Astrocyte (in vitro differentiated cells and primary cell): ENCODE measurements around the gene TAF6. TPM values are rescaled to one million over a fixed set of nuclear protein-coding genes. Genes with fewer than 3 reads are reported as not detected.
"Not testable (repeated sequence)": the region's sequence is repeated elsewhere in the genome, so short reads cannot be mapped to it uniquely, and the experiment has no call there.

ENCODE experiments used
- DNase-seq: peaks from one replicate; pipeline ENCODE4 v3.0.0-alpha.2; 2010; ENCODE audit warnings: low read depth
- FAIRE-seq: peaks from 2 replicates; lab custom pipeline; 2011; peaks lifted over from hg19 to GRCh38; lab: Jason Lieb, UNC
- H2AFZ ChIP-seq: 2 replicates; pipeline ENCODE4 v1.6.0; 2012; ENCODE audit warnings: low read depth, low read length, inconsistent platforms
- H3K27ac ChIP-seq: 2 replicates; pipeline ENCODE4 v1.5.1; 2011; ENCODE audit warnings: low read depth, low read length, inconsistent platforms
- H3K27me3 ChIP-seq: 2 replicates; pipeline ENCODE4 v1.6.0; 2011; ENCODE audit warnings: low read length, inconsistent platforms; ENCODE audit not compliant: insufficient read depth
- H3K36me3 ChIP-seq: 2 replicates; pipeline ENCODE4 v1.5.1; 2011; ENCODE audit warnings: low read length, inconsistent platforms; ENCODE audit not compliant: insufficient read depth
- H3K4me1 ChIP-seq: 2 replicates; pipeline ENCODE4 v1.5.1; 2011; ENCODE audit warnings: low read length, inconsistent platforms; ENCODE audit not compliant: insufficient read depth
- H3K4me2 ChIP-seq: 2 replicates; pipeline ENCODE4 v1.6.0; 2012; ENCODE audit warnings: low read length, inconsistent platforms
- H3K4me3 ChIP-seq: 2 replicates; pipeline ENCODE4 v1.5.1; 2011; ENCODE audit warnings: low read depth, mild to moderate bottlenecking, low read length, inconsistent platforms; ENCODE audit not compliant: insufficient read depth
- H3K79me2 ChIP-seq: 2 replicates; pipeline ENCODE4 v1.6.0; 2012; ENCODE audit warnings: mild to moderate bottlenecking, low read length, inconsistent platforms; ENCODE audit not compliant: insufficient read depth
- H3K9ac ChIP-seq: 2 replicates; pipeline ENCODE4 v1.6.0; 2012; ENCODE audit warnings: mild to moderate bottlenecking, low read length, inconsistent platforms
- H3K9me3 ChIP-seq: 2 replicates; pipeline ENCODE4 v1.5.1; 2012; ENCODE audit warnings: low read depth, mild to moderate bottlenecking, low read length, inconsistent platforms; ENCODE audit not compliant: insufficient read depth
- H4K20me1 ChIP-seq: 2 replicates; pipeline ENCODE4 v1.6.0; 2012; ENCODE audit warnings: low read length, inconsistent platforms; ENCODE audit not compliant: insufficient read depth
- H3K27ac Mint-ChIP-seq: one replicate; pipeline ENCODE4 v1.8.0; 2021; ENCODE audit warnings: mild to moderate bottlenecking, mixed read lengths; ENCODE audit not compliant: unreplicated experiment
- H3K27me3 Mint-ChIP-seq: one replicate; pipeline ENCODE4 v1.8.0; 2021; ENCODE audit warnings: low read depth, mixed read lengths; ENCODE audit not compliant: unreplicated experiment
- H3K36me3 Mint-ChIP-seq: one replicate; pipeline ENCODE4 v1.8.0; 2021; ENCODE audit warnings: low read depth, mixed read lengths; ENCODE audit not compliant: unreplicated experiment
- H3K4me1 Mint-ChIP-seq: one replicate; pipeline ENCODE4 v1.8.0; 2021; ENCODE audit warnings: low read depth, mixed read lengths; ENCODE audit not compliant: unreplicated experiment
- H3K4me3 Mint-ChIP-seq: one replicate; pipeline ENCODE4 v1.8.0; 2021; ENCODE audit warnings: mild to moderate bottlenecking, moderate library complexity, mixed read lengths; ENCODE audit not compliant: unreplicated experiment
- H3K9me3 Mint-ChIP-seq: one replicate; pipeline ENCODE4 v1.8.0; 2021; ENCODE audit warnings: mild to moderate bottlenecking, mixed read lengths; ENCODE audit not compliant: unreplicated experiment
- CTCF ChIP-seq: IDR thresholded peaks from 2 replicates; pipeline ENCODE4 v1.5.1; 2011; ENCODE audit warnings: low read depth, mild to moderate bottlenecking, inconsistent platforms, low read length, moderate library complexity; ENCODE audit not compliant: insufficient read depth
- EZH2 ChIP-seq: IDR thresholded peaks from 2 replicates; pipeline ENCODE4 v1.6.1; 2012; ENCODE audit warnings: mild to moderate bottlenecking, low read length, inconsistent platforms; ENCODE audit not compliant: insufficient read depth
- total RNA-seq: library from RNA; stranded (reverse); gene quantifications from 2 replicates; pipeline ENCODE4 v1.2.1, GENCODE V29; 2021

TAF6 gene
- total RNA-seq, 1 donor from 2014 or later, result 47.0 TPM

GRCh38 chr7:100132697-100133151 lies 13.6 kb upstream of the TAF6 start:
- Histone ChIP-seq H3K27ac (no peak overlapping the region), H3K9me3 (no peaks in the 10 kb centered on the region), H3K4me2 (no peak overlapping the region), H3K9ac (no peak overlapping the region), H3K4me3 (no peak overlapping the region), H2AFZ (no peak overlapping the region), H3K4me1 (peaks cover 12% of the 10 kb centered on the region), H3K36me3 (no peaks in the 10 kb centered on the region), H3K79me2 (no peaks in the 10 kb centered on the region), H4K20me1 (no peaks in the 10 kb centered on the region), H3K27me3 (peaks cover 2% of the 10 kb centered on the region)
- H3K27me3 Mint-ChIP-seq, result peaks cover 12% of the 10 kb centered on the region
- FAIRE-seq (no peak), DNase-seq (no peak)
- H3K4me1 Mint-ChIP-seq, result no peaks in the 10 kb centered on the region
- H3K36me3 Mint-ChIP-seq, result no peaks in the 10 kb centered on the region
- H3K9me3 Mint-ChIP-seq, result no peaks in the 10 kb centered on the region
- H3K27ac Mint-ChIP-seq, result no peak overlapping the region
- peak; percentile 87 for TF ChIP-seq CTCF
- no peak for TF ChIP-seq EZH2
- H3K4me3 Mint-ChIP-seq, result no peak overlapping the region

GRCh38 chr7:100132126-100132525 lies 13.0 kb upstream of the TAF6 start:
- Mint-ChIP-seq H3K9me3 (no peaks in the 10 kb centered on the region), H3K4me1 (no peaks in the 10 kb centered on the region), H3K27me3 (peaks cover 12% of the 10 kb centered on the region), H3K27ac (no peak overlapping the region), H3K36me3 (no peaks in the 10 kb centered on the region), H3K4me3 (no peak overlapping the region)
- Histone ChIP-seq H3K4me2 (no peak overlapping the region), H3K9ac (no peak overlapping the region), H4K20me1 (no peaks in the 10 kb centered on the region), H2AFZ (no peak overlapping the region), H3K36me3 (no peaks in the 10 kb centered on the region), H3K27ac (no peak overlapping the region), H3K27me3 (peaks cover 2% of the 10 kb centered on the region), H3K4me3 (no peak overlapping the region), H3K9me3 (no peaks in the 10 kb centered on the region), H3K4me1 (peaks cover 14% of the 10 kb centered on the region), H3K79me2 (no peaks in the 10 kb centered on the region)
- TF ChIP-seq EZH2 (no peak), CTCF (no peak)
- DNase-seq (no peak), FAIRE-seq (no peak)

- peaks cover 2% of the 10 kb centered on the region for H3K27me3 ChIP-seq
- H3K4me1 ChIP-seq, result peaks cover 19% of the 10 kb centered on the region
- DNase-seq (no peak), FAIRE-seq (no peak)
- H3K79me2 ChIP-seq, result peaks cover 5% of the 10 kb centered on the region
- no peak overlapping the region for H3K4me3 ChIP-seq
- H3K36me3 ChIP-seq, result no peaks in the 10 kb centered on the region
- peak overlapping the region; percentile 68 for H3K4me2 ChIP-seq
- H3K4me1 Mint-ChIP-seq, result no peaks in the 10 kb centered on the region
- H2AFZ ChIP-seq, result peak overlapping the region; percentile 47
- H3K9ac ChIP-seq, result no peak overlapping the region
- H3K27me3 Mint-ChIP-seq, result peaks cover 7% of the 10 kb centered on the region
- no peaks in the 10 kb centered on the region for H3K9me3 Mint-ChIP-seq
- no peaks in the 10 kb centered on the region for H4K20me1 ChIP-seq
- H3K36me3 Mint-ChIP-seq, result no peaks in the 10 kb centered on the region
- H3K4me3 Mint-ChIP-seq, result no peak overlapping the region
- no peak overlapping the region for H3K27ac Mint-ChIP-seq
- no peaks in the 10 kb centered on the region for H3K9me3 ChIP-seq
- no peak for TF ChIP-seq EZH2
- TF ChIP-seq CTCF, result peak; percentile 48
- no peak overlapping the region for H3K27ac ChIP-seq
Measured at GRCh38 chr7:100130608-100131453, 11.7 kb upstream of the TAF6 start.

- H3K9ac ChIP-seq, H3K4me3 Mint-ChIP-seq, H3K36me3 ChIP-seq, H3K27me3 Mint-ChIP-seq, H3K9me3 Mint-ChIP-seq, H3K4me1 Mint-ChIP-seq, DNase-seq, H3K27me3 ChIP-seq, H3K9me3 ChIP-seq, H4K20me1 ChIP-seq, FAIRE-seq, H3K4me2 ChIP-seq, H3K79me2 ChIP-seq, H3K27ac Mint-ChIP-seq, H3K4me3 ChIP-seq, H3K27ac ChIP-seq, H3K36me3 Mint-ChIP-seq, H2AFZ ChIP-seq: not testable (repeated sequence)
- peaks cover 19% of the 10 kb centered on the region for H3K4me1 ChIP-seq
Measured at GRCh38 chr7:100130220-100130607, 11.1 kb upstream of the TAF6 start.
